ENCODE data around the gene AVPR2.
A peak's percentile ranks its signal among the peaks of the same experiment; 100 is the strongest.

Gene AVPR2

GRCh38 chrX:153885968-153886903, 18.2 kb upstream of the AVPR2 start, which contains the start of gene L1CAM:
L1CAM (minus strand) TSS chrX:153886173; CDS start chrX:153875836, 10,337 bp downstream.
- no peak for DNase-seq (ENCODE audit: low read depth in 2 of 2)

GRCh38 chrX:153886915-153887314, 17.6 kb upstream of the AVPR2 start:
- DNase-seq (ENCODE audit: low read depth in 2 of 2), result no peak

- no peak for DNase-seq (ENCODE audit: low read depth in 2 of 2)
These were observed 17.1 kb upstream of the AVPR2 start for GRCh38 chrX:153887385-153887784.

GRCh38 chrX:153888344-153888743, 16.1 kb upstream of the AVPR2 start:
- no peak for DNase-seq (ENCODE audit: low read depth in 2 of 2)

- DNase-seq (ENCODE audit: low read depth in 2 of 2), result no peak
These were observed 15.3 kb upstream of the AVPR2 start for GRCh38 chrX:153889123-153889522.

- DNase-seq (ENCODE audit: low read depth in 2 of 2), result no peak
These were observed 6.6 kb upstream of the AVPR2 start for GRCh38 chrX:153897899-153898298.

GRCh38 chrX:153900831-153901752, 3.4 kb upstream of the AVPR2 start:
- peak; percentile 56 to 57 for DNase-seq (ENCODE audit: low read depth in 2 of 2)

GRCh38 chrX:153901753-153902140, 2.7 kb upstream of the AVPR2 start:
- no peak for DNase-seq (ENCODE audit: low read depth in 2 of 2)

- DNase-seq (ENCODE audit: low read depth in 2 of 2), result no peak
These were observed 2.1 kb upstream of the AVPR2 start for GRCh38 chrX:153902385-153902784.

GRCh38 chrX:153903238-153903980, 1.1 kb upstream of the AVPR2 start:
- DNase-seq (ENCODE audit: low read depth in 2 of 2), result no peak

- no peak for DNase-seq (ENCODE audit: low read depth in 2 of 2)
These were observed 1.1 kb downstream of the AVPR2 start for GRCh38 chrX:153905481-153906095.

- DNase-seq (ENCODE audit: low read depth in 2 of 2), result no peak
These were observed 1.8 kb downstream of the AVPR2 start for GRCh38 chrX:153906126-153906917.

GRCh38 chrX:153907456-153907855, 3.0 kb downstream of the AVPR2 start:
- no peak for DNase-seq (ENCODE audit: low read depth in 2 of 2)

- DNase-seq (ENCODE audit: low read depth in 2 of 2), result no peak
These were observed 3.9 kb downstream of the AVPR2 start for GRCh38 chrX:153908219-153908860.

GRCh38 chrX:153909024-153909979, 4.8 kb downstream of the AVPR2 start:
- no peak for DNase-seq (ENCODE audit: low read depth in 2 of 2)

- no peak for DNase-seq (ENCODE audit: low read depth in 2 of 2)
These were observed 5.5 kb downstream of the AVPR2 start for GRCh38 chrX:153909980-153910360.

- no peak for DNase-seq (ENCODE audit: low read depth in 2 of 2)
These were observed 6.0 kb downstream of the AVPR2 start for GRCh38 chrX:153910446-153910845.

GRCh38 chrX:153911798-153912197, 7.3 kb downstream of the AVPR2 start:
- DNase-seq (ENCODE audit: low read depth in 2 of 2), result no peak

- DNase-seq (ENCODE audit: low read depth in 2 of 2), result no peak
These were observed 8.7 kb downstream of the AVPR2 start for GRCh38 chrX:153913211-153913610.

Measured in fibroblast of skin of left biceps (primary cell).